ENCODE measurements around the gene DUOX2. TPM values are rescaled to one million over a fixed set of nuclear protein-coding genes. Genes with fewer than 3 reads are reported as not detected.

The DUOX2 gene
- total and polyA plus RNA-seq, 2 experiments from 2014 or later = not detected

DNA sequence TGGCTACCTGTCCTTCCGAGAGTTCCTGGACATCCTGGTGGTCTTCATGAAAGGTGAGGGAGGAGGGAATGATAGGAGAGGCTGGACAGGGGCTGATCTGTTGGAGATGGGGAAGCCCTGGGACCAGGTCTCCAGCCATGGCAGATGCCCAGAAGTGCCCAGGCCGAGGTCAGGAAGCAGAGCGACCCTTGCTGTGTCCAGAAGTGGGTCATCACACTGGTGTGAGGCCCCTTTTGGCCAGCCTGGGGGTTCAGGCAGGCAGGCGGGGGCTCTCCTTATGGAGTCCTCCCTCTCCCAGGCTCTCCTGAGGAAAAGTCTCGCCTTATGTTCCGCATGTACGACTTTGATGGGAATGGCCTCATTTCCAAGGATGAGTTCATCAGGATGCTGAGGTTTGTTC is 33.6 kb upstream of the DUOX2 start:
- Histone ChIP-seq H3K4me3 (no peak overlapping the region), H3K4me2 (no peak overlapping the region), H3K4me1 (ENCODE audit: insufficient read depth) (no peaks in the 10 kb centered on the region), H3K27ac (ENCODE audit: low read depth) (no peak overlapping the region), H3K27me3 (ENCODE audit: insufficient read depth) (no peaks in the 10 kb centered on the region), H3K36me3 (ENCODE audit: insufficient read depth) (no peaks in the 10 kb centered on the region), H2AFZ (no peak overlapping the region), H3F3A (replicated peaks; ENCODE audit: low read depth) (no peaks in the 10 kb centered on the region), H4K20me1 (replicated peaks; ENCODE audit: insufficient read depth) (no peaks in the 10 kb centered on the region), H3K9me2 (ENCODE audit: insufficient read depth) (no peaks in the 10 kb centered on the region), H3K79me2 (replicated peaks; ENCODE audit: insufficient read depth) (no peaks in the 10 kb centered on the region)
- H3K4me3 Mint-ChIP-seq = no peak overlapping the region
- DNase-seq (ENCODE audit: low spot score) = no peak
- H3K4me1 Mint-ChIP-seq = peaks cover 5% of the 10 kb centered on the region; the same call in 1 of the 3 replicates
- no peak for ATAC-seq
- H3K36me3 Mint-ChIP-seq (ENCODE audit: low read depth) = no peaks in the 10 kb centered on the region
- no peak overlapping the region for H3K27ac Mint-ChIP-seq
- TF ChIP-seq ZNF114 (CRISPR knock-in tag; IDR thresholded peaks at IDR 0.05) (no peak), EZH2phosphoT487 (IDR thresholded peaks at IDR 0.05; ENCODE audit: unreplicated experiment) (no peak), NANOG (IDR thresholded peaks at IDR 0.05; ENCODE audit: borderline replicate concordance) (no peak), CREB1 (CRISPR knock-in tag; IDR thresholded peaks at IDR 0.05; ENCODE audit: low read depth) (no peak)
- TF ChIP-seq, protein P1, sequence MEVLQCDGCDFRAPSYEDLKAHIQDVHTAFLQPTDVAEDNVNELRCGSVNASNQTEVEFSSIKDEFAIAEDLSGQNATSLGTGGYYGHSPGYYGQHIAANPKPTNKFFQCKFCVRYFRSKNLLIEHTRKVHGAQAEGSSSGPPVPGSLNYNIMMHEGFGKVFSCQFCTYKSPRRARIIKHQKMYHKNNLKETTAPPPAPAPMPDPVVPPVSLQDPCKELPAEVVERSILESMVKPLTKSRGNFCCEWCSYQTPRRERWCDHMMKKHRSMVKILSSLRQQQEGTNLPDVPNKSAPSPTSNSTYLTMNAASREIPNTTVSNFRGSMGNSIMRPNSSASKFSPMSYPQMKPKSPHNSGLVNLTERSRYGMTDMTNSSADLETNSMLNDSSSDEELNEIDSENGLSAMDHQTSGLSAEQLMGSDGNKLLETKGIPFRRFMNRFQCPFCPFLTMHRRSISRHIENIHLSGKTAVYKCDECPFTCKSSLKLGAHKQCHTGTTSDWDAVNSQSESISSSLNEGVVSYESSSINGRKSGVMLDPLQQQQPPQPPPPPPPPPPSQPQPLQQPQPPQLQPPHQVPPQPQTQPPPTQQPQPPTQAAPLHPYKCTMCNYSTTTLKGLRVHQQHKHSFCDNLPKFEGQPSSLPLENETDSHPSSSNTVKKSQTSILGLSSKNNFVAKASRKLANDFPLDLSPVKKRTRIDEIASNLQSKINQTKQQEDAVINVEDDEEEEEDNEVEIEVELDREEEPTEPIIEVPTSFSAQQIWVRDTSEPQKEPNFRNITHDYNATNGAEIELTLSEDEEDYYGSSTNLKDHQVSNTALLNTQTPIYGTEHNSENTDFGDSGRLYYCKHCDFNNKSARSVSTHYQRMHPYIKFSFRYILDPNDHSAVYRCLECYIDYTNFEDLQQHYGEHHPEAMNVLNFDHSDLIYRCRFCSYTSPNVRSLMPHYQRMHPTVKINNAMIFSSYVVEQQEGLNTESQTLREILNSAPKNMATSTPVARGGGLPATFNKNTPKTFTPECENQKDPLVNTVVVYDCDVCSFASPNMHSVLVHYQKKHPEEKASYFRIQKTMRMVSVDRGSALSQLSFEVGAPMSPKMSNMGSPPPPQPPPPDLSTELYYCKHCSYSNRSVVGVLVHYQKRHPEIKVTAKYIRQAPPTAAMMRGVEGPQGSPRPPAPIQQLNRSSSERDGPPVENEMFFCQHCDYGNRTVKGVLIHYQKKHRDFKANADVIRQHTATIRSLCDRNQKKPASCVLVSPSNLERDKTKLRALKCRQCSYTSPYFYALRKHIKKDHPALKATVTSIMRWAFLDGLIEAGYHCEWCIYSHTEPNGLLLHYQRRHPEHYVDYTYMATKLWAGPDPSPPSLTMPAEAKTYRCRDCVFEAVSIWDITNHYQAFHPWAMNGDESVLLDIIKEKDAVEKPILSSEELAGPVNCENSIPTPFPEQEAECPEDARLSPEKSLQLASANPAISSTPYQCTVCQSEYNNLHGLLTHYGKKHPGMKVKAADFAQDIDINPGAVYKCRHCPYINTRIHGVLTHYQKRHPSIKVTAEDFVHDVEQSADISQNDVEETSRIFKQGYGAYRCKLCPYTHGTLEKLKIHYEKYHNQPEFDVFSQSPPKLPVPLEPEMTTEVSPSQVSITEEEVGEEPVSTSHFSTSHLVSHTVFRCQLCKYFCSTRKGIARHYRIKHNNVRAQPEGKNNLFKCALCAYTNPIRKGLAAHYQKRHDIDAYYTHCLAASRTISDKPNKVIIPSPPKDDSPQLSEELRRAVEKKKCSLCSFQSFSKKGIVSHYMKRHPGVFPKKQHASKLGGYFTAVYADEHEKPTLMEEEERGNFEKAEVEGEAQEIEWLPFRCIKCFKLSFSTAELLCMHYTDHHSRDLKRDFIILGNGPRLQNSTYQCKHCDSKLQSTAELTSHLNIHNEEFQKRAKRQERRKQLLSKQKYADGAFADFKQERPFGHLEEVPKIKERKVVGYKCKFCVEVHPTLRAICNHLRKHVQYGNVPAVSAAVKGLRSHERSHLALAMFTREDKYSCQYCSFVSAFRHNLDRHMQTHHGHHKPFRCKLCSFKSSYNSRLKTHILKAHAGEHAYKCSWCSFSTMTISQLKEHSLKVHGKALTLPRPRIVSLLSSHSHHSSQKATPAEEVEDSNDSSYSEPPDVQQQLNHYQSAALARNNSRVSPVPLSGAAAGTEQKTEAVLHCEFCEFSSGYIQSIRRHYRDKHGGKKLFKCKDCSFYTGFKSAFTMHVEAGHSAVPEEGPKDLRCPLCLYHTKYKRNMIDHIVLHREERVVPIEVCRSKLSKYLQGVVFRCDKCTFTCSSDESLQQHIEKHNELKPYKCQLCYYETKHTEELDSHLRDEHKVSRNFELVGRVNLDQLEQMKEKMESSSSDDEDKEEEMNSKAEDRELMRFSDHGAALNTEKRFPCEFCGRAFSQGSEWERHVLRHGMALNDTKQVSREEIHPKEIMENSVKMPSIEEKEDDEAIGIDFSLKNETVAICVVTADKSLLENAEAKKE (CRISPR knock-in tag; IDR thresholded peaks at IDR 0.05) = no peak
- H3K27me3 Mint-ChIP-seq (ENCODE audit: insufficient read depth, low read depth, poor library complexity) = no peaks in the 10 kb centered on the region
- no peaks in the 10 kb centered on the region for H3K9me3 Mint-ChIP-seq

DNA sequence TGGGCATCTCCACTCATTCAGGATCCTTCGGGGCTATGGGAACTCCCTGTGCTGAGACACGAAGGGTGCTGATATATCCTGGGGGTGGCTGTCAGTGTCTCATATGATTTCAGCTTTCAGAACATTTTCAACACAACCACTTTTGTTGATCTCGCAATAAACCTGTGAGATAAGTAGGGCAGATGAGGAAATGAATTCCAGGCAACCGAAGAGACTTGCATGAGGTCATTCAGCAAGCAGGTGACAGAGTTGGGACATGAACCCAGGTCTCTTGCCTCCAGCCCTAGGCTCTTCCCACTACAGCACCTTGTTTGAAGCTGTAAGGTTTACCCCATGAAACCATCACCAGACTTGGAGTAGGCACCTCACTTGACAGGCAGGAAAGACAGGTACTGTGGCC is 32.4 kb upstream of the DUOX2 start:
- no peaks in the 10 kb centered on the region for H3K27me3 ChIP-seq (ENCODE audit: insufficient read depth)
- peaks cover 5% of the 10 kb centered on the region; the same call in 1 of the 3 replicates for H3K4me1 Mint-ChIP-seq
- H3K27me3 Mint-ChIP-seq (ENCODE audit: insufficient read depth, low read depth, poor library complexity) = peaks cover 1% of the 10 kb centered on the region
- ATAC-seq (no peak), DNase-seq (ENCODE audit: low spot score) (no peak)
- no peak overlapping the region for H3K4me3 Mint-ChIP-seq
- H2AFZ ChIP-seq = no peak overlapping the region
- H4K20me1 ChIP-seq (replicated peaks; ENCODE audit: insufficient read depth) = no peaks in the 10 kb centered on the region
- no peaks in the 10 kb centered on the region for H3F3A ChIP-seq (replicated peaks; ENCODE audit: low read depth)
- H3K4me2 ChIP-seq = no peak overlapping the region
- no peaks in the 10 kb centered on the region for H3K79me2 ChIP-seq (replicated peaks; ENCODE audit: insufficient read depth)
- H3K4me1 ChIP-seq (ENCODE audit: insufficient read depth) = no peaks in the 10 kb centered on the region
- no peaks in the 10 kb centered on the region for H3K36me3 ChIP-seq (ENCODE audit: insufficient read depth)
- no peaks in the 10 kb centered on the region for H3K9me3 Mint-ChIP-seq
- no peaks in the 10 kb centered on the region for H3K36me3 Mint-ChIP-seq (ENCODE audit: low read depth)
- H3K27ac Mint-ChIP-seq = no peak overlapping the region
- no peak overlapping the region for H3K27ac ChIP-seq (ENCODE audit: low read depth)
- no peak overlapping the region for H3K4me3 ChIP-seq
- no peaks in the 10 kb centered on the region for H3K9me2 ChIP-seq (ENCODE audit: insufficient read depth)
- TF ChIP-seq, protein P2, sequence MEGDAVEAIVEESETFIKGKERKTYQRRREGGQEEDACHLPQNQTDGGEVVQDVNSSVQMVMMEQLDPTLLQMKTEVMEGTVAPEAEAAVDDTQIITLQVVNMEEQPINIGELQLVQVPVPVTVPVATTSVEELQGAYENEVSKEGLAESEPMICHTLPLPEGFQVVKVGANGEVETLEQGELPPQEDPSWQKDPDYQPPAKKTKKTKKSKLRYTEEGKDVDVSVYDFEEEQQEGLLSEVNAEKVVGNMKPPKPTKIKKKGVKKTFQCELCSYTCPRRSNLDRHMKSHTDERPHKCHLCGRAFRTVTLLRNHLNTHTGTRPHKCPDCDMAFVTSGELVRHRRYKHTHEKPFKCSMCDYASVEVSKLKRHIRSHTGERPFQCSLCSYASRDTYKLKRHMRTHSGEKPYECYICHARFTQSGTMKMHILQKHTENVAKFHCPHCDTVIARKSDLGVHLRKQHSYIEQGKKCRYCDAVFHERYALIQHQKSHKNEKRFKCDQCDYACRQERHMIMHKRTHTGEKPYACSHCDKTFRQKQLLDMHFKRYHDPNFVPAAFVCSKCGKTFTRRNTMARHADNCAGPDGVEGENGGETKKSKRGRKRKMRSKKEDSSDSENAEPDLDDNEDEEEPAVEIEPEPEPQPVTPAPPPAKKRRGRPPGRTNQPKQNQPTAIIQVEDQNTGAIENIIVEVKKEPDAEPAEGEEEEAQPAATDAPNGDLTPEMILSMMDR (conservative IDR thresholded peaks at IDR 0.05; ENCODE audit: low read depth in 2 of 2) = no peak
- TF ChIP-seq JUNB (IDR thresholded peaks at IDR 0.05; ENCODE audit: unreplicated experiment) (no peak), CREB1 (CRISPR knock-in tag; IDR thresholded peaks at IDR 0.05; ENCODE audit: low read depth) (no peak), EZH2 (IDR thresholded peaks at IDR 0.05; ENCODE audit: low read depth, unreplicated experiment) (no peak), ETS1 (IDR thresholded peaks at IDR 0.05) (no peak)
- TF ChIP-seq, protein P3, sequence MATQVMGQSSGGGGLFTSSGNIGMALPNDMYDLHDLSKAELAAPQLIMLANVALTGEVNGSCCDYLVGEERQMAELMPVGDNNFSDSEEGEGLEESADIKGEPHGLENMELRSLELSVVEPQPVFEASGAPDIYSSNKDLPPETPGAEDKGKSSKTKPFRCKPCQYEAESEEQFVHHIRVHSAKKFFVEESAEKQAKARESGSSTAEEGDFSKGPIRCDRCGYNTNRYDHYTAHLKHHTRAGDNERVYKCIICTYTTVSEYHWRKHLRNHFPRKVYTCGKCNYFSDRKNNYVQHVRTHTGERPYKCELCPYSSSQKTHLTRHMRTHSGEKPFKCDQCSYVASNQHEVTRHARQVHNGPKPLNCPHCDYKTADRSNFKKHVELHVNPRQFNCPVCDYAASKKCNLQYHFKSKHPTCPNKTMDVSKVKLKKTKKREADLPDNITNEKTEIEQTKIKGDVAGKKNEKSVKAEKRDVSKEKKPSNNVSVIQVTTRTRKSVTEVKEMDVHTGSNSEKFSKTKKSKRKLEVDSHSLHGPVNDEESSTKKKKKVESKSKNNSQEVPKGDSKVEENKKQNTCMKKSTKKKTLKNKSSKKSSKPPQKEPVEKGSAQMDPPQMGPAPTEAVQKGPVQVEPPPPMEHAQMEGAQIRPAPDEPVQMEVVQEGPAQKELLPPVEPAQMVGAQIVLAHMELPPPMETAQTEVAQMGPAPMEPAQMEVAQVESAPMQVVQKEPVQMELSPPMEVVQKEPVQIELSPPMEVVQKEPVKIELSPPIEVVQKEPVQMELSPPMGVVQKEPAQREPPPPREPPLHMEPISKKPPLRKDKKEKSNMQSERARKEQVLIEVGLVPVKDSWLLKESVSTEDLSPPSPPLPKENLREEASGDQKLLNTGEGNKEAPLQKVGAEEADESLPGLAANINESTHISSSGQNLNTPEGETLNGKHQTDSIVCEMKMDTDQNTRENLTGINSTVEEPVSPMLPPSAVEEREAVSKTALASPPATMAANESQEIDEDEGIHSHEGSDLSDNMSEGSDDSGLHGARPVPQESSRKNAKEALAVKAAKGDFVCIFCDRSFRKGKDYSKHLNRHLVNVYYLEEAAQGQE (IDR thresholded peaks at IDR 0.05; ENCODE audit: unreplicated experiment) = no peak
